ENCODE measurements around the gene GIPR. TPM values are rescaled to one million over a fixed set of nuclear protein-coding genes. Genes with fewer than 3 reads are reported as not detected.

Gene GIPR
- total and polyA plus RNA-seq, 10 donors, result 0.49 to 7.5 (median 3.0) TPM

- 21 to 52% (median 32%) methylated on average over 6 to 7 of the region's 7 CpGs for WGBS, 5 donors
- no peak overlapping the region for H3K27ac ChIP-seq
- H3K27me3 ChIP-seq (replicated peaks in 1 of 7), result no peaks in the 10 kb centered on the region
- H3K9me3 ChIP-seq, result no peaks in the 10 kb centered on the region
- DNase-seq, result no peak
- no peak overlapping the region for H3K4me3 ChIP-seq
- no peak for TF ChIP-seq POLR2A (IDR thresholded peaks at IDR 0.05)
- TF ChIP-seq, protein P1, sequence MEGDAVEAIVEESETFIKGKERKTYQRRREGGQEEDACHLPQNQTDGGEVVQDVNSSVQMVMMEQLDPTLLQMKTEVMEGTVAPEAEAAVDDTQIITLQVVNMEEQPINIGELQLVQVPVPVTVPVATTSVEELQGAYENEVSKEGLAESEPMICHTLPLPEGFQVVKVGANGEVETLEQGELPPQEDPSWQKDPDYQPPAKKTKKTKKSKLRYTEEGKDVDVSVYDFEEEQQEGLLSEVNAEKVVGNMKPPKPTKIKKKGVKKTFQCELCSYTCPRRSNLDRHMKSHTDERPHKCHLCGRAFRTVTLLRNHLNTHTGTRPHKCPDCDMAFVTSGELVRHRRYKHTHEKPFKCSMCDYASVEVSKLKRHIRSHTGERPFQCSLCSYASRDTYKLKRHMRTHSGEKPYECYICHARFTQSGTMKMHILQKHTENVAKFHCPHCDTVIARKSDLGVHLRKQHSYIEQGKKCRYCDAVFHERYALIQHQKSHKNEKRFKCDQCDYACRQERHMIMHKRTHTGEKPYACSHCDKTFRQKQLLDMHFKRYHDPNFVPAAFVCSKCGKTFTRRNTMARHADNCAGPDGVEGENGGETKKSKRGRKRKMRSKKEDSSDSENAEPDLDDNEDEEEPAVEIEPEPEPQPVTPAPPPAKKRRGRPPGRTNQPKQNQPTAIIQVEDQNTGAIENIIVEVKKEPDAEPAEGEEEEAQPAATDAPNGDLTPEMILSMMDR (IDR thresholded peaks at IDR 0.05 in 8 of 11, conservative IDR thresholded peaks at IDR 0.05 in 3 of 11), result no peak
- no peak for TF ChIP-seq POLR2AphosphoS5 (IDR thresholded peaks at IDR 0.05)
- intact Hi-C loops (cut with DNase I; ENCODE audit: low total_unique reads), result no loop called here
- H3K4me1 ChIP-seq, result peaks cover 0 to 10% (median 1%) of the 10 kb centered on the region in 6 donors
- peaks cover 0 to 64% (median 15%) of the 10 kb centered on the region in 6 donors for H3K36me3 ChIP-seq
Measured at GRCh38 chr19:45701676-45702075, 33.7 kb downstream of the GIPR start.

DNA sequence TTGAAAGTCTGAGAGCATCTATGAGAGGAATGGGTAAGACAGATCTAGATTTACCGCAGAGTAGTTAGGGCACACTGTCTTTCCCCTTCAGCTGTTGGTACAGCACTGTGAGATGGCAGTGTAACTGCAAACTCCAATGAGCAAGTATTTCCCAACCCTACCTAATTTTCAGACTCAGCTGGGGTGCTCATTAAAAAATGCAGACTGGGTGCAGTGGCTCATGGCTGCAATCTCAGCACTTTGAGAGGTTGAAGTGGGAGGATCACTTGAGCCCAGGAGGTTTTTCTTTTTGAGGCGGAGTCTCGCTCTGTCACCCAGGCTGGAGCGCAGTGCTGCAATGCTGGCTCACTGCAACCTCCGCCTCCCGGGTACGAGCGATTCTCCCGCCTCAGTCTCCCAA lies 37.1 kb downstream of the GIPR start:
- Histone ChIP-seq H3K4me3 (no peak overlapping the region), H3K27ac (no peak overlapping the region), H3K9me3 (no peaks in the 10 kb centered on the region), H3K4me1 (peaks cover 0 to 20% (median 5%) of the 10 kb centered on the region in 6 donors), H3K27me3 (replicated peaks in 1 of 7) (no peaks in the 10 kb centered on the region), H3K36me3 (peaks cover 0 to 56% (median 14%) of the 10 kb centered on the region in 6 donors)
- 91 to 98% (median 96%) methylated on average over 9 of the region's 9 CpGs for WGBS, 5 donors
- DNase-seq, result no peak
- intact Hi-C loops (cut with DNase I; ENCODE audit: low total_unique reads), result no loop called here
- TF ChIP-seq POLR2A (IDR thresholded peaks at IDR 0.05) (no peak), POLR2AphosphoS5 (IDR thresholded peaks at IDR 0.05) (peak in 1 of 3 donors; percentile 39)

- H3K4me3 ChIP-seq, result no peak overlapping the region
- H3K4me1 ChIP-seq, result peaks cover 0 to 27% (median 5%) of the 10 kb centered on the region in 6 donors
- intact Hi-C loops (cut with DNase I; ENCODE audit: low total_unique reads), result no loop called here
- WGBS, 5 donors, result 92 to 93% (median 92%) methylated on average over 12 of the region's 12 CpGs
- no peak for DNase-seq
- TF ChIP-seq, protein P1 (IDR thresholded peaks at IDR 0.05 in 8 of 11, conservative IDR thresholded peaks at IDR 0.05 in 3 of 11), result no peak
- no peak for TF ChIP-seq POLR2AphosphoS5 (IDR thresholded peaks at IDR 0.05)
- TF ChIP-seq POLR2A (IDR thresholded peaks at IDR 0.05), result no peak
- no peaks in the 10 kb centered on the region for H3K9me3 ChIP-seq
- peak overlapping the region in 6 of 8 donors; percentile 11 to 72 (median 54) for H3K27ac ChIP-seq
- peaks cover 0 to 58% (median 14%) of the 10 kb centered on the region in 6 donors for H3K36me3 ChIP-seq
- no peaks in the 10 kb centered on the region for H3K27me3 ChIP-seq (replicated peaks in 1 of 7)
Measured at GRCh38 chr19:45705710-45706415, 37.8 kb downstream of the GIPR start.

GRCh38 chr19:45710356-45711130 lies 42.5 kb downstream of the GIPR start:
- 73 to 80% (median 79%) methylated on average over 10 of the region's 10 CpGs for WGBS, 5 donors
- intact Hi-C loops (cut with DNase I; ENCODE audit: low total_unique reads), result no loop called here

More at GRCh38 chr19:45710356-45711130, 42.5 kb downstream of the GIPR start:
- Histone ChIP-seq H3K27ac (no peak overlapping the region), H3K27me3 (replicated peaks in 1 of 7) (no peaks in the 10 kb centered on the region), H3K9me3 (no peaks in the 10 kb centered on the region), H3K4me1 (peaks cover 0 to 47% (median 10%) of the 10 kb centered on the region in 6 donors), H3K36me3 (peaks cover 0 to 52% (median 24%) of the 10 kb centered on the region in 6 donors), H3K4me3 (no peak overlapping the region)
- DNase-seq, result no peak
- TF ChIP-seq POLR2A (IDR thresholded peaks at IDR 0.05), result no peak
- no peak for TF ChIP-seq POLR2AphosphoS5 (IDR thresholded peaks at IDR 0.05)
- TF ChIP-seq, protein P1 (IDR thresholded peaks at IDR 0.05 in 8 of 11, conservative IDR thresholded peaks at IDR 0.05 in 3 of 11), result no peak
